Mononuclear cell (primary cell): ENCODE data around the gene PIP4P1. TPM values are rescaled to one million over a fixed set of nuclear protein-coding genes. Genes with fewer than 3 reads are reported as not detected.
"Not testable (repeated sequence)": the region's sequence is repeated elsewhere in the genome, so short reads cannot be mapped to it uniquely, and the experiment has no call there.

ENCODE experiments used
- H3K27me3 ChIP-seq: 2 replicates; pipeline ENCODE4 v1.6.0; 2011; ENCODE audit warnings: low read length, control low read depth; ENCODE audit not compliant: insufficient read depth
- H3K4me1 ChIP-seq: 2 replicates; pipeline ENCODE4 v1.5.1; 2011; ENCODE audit warnings: mild to moderate bottlenecking, low read length, control low read depth; ENCODE audit not compliant: insufficient read depth
- H3K4me3 ChIP-seq: 2 replicates; pipeline ENCODE4 v1.5.1; 2011; ENCODE audit warnings: mild to moderate bottlenecking, low read length, moderate library complexity
- H3K9me3 ChIP-seq: 2 replicates; pipeline ENCODE4 v1.5.1; 2011; ENCODE audit warnings: low read depth, mild to moderate bottlenecking, control low read depth, low read length
- total RNA-seq: library from RNA; depleted of rRNA; stranded (reverse); fragments of >200 nt; gene quantifications from one replicate; pipeline ENCODE4 v1.2.3, GENCODE V29; 2012

PIP4P1 gene
- 50.7 TPM for total RNA-seq

- Histone ChIP-seq H3K4me1 (peaks cover 52% of the 10 kb centered on the region), H3K27me3 (no peaks in the 10 kb centered on the region), H3K9me3 (no peaks in the 10 kb centered on the region), H3K4me3 (peak within 1 kb of the TSS; percentile 68)
These were observed at the start of gene PIP4P1 for GRCh38 chr14:20461225-20462141. Gene PIP4P1 (minus strand): TSS chr14:20461434. CDS start chr14:20461325, 109 bp downstream.

GRCh38 chr14:20508367-20508766, 47.1 kb upstream of the PIP4P1 start:
- no peaks in the 10 kb centered on the region for H3K27me3 ChIP-seq
- H3K9me3 ChIP-seq, result no peaks in the 10 kb centered on the region
- H3K4me1 ChIP-seq, result peaks cover 6% of the 10 kb centered on the region
- H3K4me3 ChIP-seq, result no peak overlapping the region

- not testable (repeated sequence) for H3K4me3 ChIP-seq, H3K4me1 ChIP-seq, H3K9me3 ChIP-seq, H3K27me3 ChIP-seq
These were observed 46.3 kb upstream of the PIP4P1 start for GRCh38 chr14:20507537-20507936.

GRCh38 chr14:20506752-20507151, 45.5 kb upstream of the PIP4P1 start:
- not testable (repeated sequence) for H3K9me3 ChIP-seq, H3K27me3 ChIP-seq, H3K4me3 ChIP-seq, H3K4me1 ChIP-seq

- not testable (repeated sequence) for H3K9me3 ChIP-seq, H3K27me3 ChIP-seq, H3K4me1 ChIP-seq, H3K4me3 ChIP-seq
These were observed 45.0 kb upstream of the PIP4P1 start for GRCh38 chr14:20506276-20506675.

GRCh38 chr14:20503898-20504297, 42.7 kb upstream of the PIP4P1 start:
- no peaks in the 10 kb centered on the region for H3K27me3 ChIP-seq
- H3K9me3 ChIP-seq, result no peaks in the 10 kb centered on the region
- H3K4me1 ChIP-seq, result peaks cover 12% of the 10 kb centered on the region
- H3K4me3 ChIP-seq, result no peak overlapping the region

GRCh38 chr14:20501346-20501745, 40.1 kb upstream of the PIP4P1 start:
- no peaks in the 10 kb centered on the region for H3K27me3 ChIP-seq
- H3K9me3 ChIP-seq, result no peaks in the 10 kb centered on the region
- no peak overlapping the region for H3K4me3 ChIP-seq
- peaks cover 18% of the 10 kb centered on the region for H3K4me1 ChIP-seq

- H3K9me3 ChIP-seq, result no peaks in the 10 kb centered on the region
- peaks cover 30% of the 10 kb centered on the region for H3K4me1 ChIP-seq
- H3K27me3 ChIP-seq, result no peaks in the 10 kb centered on the region
These were observed 38.6 kb upstream of the PIP4P1 start for GRCh38 chr14:20499881-20500280.

GRCh38 chr14:20499108-20499507, 37.9 kb upstream of the PIP4P1 start:
- peaks cover 37% of the 10 kb centered on the region for H3K4me1 ChIP-seq
- H3K9me3 ChIP-seq, result no peaks in the 10 kb centered on the region
- no peaks in the 10 kb centered on the region for H3K27me3 ChIP-seq

More at GRCh38 chr14:20499881-20500280, 38.6 kb upstream of the PIP4P1 start:
- H3K4me3 ChIP-seq, result no peak overlapping the region

GRCh38 chr14:20498622-20499021, 37.4 kb upstream of the PIP4P1 start:
- H3K9me3 ChIP-seq, result no peaks in the 10 kb centered on the region
- peaks cover 37% of the 10 kb centered on the region for H3K4me1 ChIP-seq
- no peaks in the 10 kb centered on the region for H3K27me3 ChIP-seq
- no peak overlapping the region for H3K4me3 ChIP-seq

More at GRCh38 chr14:20499108-20499507, 37.9 kb upstream of the PIP4P1 start:
- H3K4me3 ChIP-seq, result no peak overlapping the region

GRCh38 chr14:20494935-20495766, 33.9 kb upstream of the PIP4P1 start:
- H3K4me3 ChIP-seq, result no peak overlapping the region
- no peaks in the 10 kb centered on the region for H3K27me3 ChIP-seq
- H3K9me3 ChIP-seq, result no peaks in the 10 kb centered on the region
- peaks cover 65% of the 10 kb centered on the region for H3K4me1 ChIP-seq

GRCh38 chr14:20493634-20494033, 32.4 kb upstream of the PIP4P1 start:
- no peaks in the 10 kb centered on the region for H3K27me3 ChIP-seq
- H3K4me1 ChIP-seq, result peaks cover 74% of the 10 kb centered on the region
- no peaks in the 10 kb centered on the region for H3K9me3 ChIP-seq
- H3K4me3 ChIP-seq, result no peak overlapping the region

- Histone ChIP-seq H3K9me3 (no peaks in the 10 kb centered on the region), H3K27me3 (no peaks in the 10 kb centered on the region), H3K4me3 (no peak overlapping the region), H3K4me1 (peaks cover 80% of the 10 kb centered on the region)
These were observed 31.3 kb upstream of the PIP4P1 start for GRCh38 chr14:20492486-20492885.

- Histone ChIP-seq H3K27me3 (no peaks in the 10 kb centered on the region), H3K4me3 (no peak overlapping the region), H3K9me3 (no peaks in the 10 kb centered on the region), H3K4me1 (peaks cover 88% of the 10 kb centered on the region)
These were observed 29.3 kb upstream of the PIP4P1 start for GRCh38 chr14:20490563-20490962.
